HG03175 (cell line): ENCODE results near the gene BIVM.

ENCODE experiments used
- ATAC-seq: cut with Tn5 transposase; IDR thresholded peaks from one replicate; pipeline ENCODE4 v1.9.1; 2021; ENCODE audit warnings: mild to moderate bottlenecking, moderate library complexity; ENCODE audit not compliant: unreplicated experiment

The BIVM gene

DNA sequence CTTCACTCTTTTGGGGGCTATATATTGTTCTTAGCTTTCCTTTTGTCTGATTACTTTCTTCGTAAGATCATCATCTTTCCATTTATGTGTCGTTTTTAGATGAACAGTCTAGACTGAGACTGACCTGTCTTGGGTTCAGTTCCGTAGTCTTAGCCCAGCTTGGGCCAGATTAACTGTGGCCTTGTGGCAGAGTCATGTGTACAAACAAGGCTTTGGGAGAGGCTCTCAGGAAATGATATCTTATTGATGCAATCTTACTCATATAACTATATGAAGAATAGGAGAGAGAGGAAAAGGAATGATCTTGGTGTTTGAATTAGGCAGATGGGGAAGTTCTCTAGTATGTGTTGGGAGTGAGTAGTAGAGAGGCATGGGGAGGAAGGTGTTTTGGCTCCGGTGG, 40.1 kb downstream of the BIVM start:
- ATAC-seq: no peak

DNA sequence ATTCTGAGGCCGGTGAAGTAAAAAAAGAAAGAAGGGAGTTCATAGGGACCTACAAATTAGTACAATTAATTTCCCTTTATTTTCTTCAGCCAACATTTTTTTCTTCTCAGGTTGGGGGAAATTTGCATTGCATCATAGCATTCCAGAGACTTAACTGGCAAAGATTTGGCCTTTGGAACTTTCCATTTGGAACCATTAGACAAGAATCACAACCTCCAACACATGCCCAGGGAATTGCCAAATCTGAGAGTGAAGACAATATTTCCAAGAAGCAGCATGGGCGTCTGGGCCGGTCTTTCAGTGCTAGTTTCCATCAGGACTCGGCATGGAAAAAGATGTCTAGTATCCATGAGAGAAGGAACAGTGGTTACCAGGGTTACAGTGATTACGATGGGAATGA, 40.5 kb downstream of the BIVM start:
- ATAC-seq: no peak

DNA sequence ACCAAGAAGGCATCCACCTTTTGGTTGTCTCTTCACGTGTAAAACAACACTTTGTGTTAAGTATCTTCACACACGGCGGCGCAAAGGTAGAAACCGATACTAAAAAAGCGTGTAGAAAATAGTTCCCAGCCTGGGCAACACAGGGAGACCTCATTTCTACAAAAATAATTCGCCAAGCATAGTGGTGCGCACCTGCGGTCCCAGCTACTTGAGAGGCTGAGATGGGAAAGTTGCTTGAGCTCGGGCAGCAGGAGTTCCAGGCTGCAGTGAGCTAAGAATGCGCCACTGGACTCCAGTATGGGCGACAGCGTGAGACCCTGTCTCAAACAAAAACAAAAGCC, 46.3 kb downstream of the BIVM start:
- peak; percentile 25 for ATAC-seq

DNA sequence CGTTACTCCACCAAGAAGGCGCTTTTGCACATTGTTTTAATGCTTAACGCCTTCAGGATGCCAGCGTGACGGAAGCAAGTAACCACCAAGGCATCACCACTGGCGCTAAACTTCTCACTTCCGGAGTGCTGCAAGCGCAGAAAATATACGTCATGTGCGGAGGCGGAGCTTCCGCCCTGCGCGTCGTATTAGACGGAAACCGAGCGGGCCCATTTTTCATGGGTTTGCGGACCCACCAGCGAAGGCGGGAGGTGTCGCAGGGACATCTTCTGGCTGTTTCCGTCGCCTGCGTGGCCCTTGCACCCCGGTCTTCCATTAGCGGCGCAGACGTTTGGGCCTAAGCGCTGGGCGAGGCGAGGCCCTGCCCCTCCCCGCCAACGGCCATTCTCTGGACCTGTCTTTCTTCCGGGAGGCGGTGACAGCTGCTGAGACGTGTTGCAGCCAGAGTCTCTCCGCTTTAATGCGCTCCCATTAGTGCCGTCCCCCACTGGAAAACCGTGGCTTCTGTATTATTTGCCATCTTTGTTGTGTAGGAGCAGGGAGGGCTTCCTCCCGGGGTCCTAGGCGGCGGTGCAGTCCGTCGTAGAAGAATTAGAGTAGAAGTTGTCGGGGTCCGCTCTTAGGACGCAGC, 46.8 kb downstream of the BIVM start, which contains the start of gene ERCC5:
Gene ERCC5, plus strand, starts transcription at position 403 of the 631 bp plus-strand sequence. CDS start 235 bp downstream, outside the sequence.
- ATAC-seq: peak; percentile 82

DNA sequence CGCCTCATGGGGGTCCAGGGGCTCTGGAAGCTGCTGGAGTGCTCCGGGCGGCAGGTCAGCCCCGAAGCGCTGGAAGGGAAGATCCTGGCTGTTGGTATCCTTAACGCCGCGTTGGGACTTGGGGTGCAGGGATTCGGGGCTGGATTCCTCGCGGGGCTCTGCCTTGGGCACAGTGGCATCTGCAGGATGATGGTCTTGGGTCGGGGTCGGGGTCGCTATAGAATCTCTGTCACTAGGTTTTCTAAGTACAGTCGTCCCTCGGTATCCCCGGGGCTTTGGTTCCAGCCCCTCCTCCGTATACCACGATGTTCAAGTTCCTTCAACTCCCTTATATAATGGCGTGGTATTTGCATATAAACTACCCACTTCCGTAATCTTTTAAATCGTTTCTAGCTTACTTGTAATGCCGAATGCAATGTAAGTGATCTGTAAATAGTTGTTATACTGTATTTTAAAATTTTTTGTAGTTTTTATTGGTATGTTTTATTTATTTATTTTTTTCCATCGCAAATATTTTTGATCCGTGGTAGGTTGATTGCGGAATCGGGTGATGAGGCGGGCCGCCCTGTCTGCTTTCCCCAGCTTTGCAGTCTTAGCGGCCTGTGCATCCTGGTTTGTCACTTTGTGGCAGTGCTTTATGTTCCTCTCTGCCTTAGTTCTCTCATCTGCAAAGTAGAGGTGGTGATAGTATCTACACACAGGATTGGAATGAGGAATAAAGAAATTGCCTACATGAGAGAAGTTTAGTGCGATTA, 47.5 kb downstream of the BIVM start:
- peak; percentile 46 for ATAC-seq

DNA sequence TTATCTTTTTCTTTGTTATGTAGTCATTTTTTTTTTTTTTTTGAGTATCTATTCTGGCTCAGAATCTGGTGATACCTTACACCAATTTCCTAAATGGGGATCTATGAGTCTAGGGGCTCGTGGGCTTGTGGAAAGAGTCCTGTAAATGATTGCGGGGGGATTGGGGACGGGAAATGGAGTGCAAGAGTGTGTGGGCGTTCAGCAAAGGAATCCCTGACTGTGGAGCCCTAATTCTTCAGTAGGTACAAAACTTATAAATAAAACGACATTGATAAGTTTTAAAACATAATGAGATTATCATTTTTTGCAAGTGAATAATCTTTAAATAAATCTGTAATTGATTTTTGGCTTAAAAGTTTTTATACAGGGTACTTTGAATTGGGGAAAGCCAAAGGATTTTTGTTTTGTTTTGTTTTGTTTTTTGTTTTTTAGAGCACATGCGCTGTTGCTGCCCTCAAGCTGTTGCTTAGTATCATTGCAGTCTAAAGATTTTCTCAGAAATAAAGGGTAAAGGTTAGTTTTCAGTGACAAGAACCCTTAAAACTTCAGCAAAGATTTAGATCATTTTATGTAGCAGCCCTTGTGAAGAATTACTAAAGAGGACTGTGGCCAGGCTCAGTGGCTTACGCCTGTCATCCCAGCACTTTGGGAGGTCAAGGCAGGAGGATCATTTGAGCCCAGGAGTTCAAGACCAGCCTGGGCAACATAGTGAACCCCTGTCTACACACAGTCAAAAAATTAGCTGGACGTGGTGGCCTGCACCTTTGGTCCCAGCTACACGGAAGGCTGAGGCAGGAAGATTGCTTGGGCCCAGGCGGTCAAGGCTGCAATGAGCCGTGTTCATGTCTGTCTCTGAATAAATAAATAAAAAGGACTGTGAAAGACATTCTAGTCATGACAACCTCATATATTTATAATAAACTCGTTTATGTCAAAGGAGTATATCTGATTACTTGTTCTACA, 48.6 kb downstream of the BIVM start:
- peak; percentile 18 for ATAC-seq

DNA sequence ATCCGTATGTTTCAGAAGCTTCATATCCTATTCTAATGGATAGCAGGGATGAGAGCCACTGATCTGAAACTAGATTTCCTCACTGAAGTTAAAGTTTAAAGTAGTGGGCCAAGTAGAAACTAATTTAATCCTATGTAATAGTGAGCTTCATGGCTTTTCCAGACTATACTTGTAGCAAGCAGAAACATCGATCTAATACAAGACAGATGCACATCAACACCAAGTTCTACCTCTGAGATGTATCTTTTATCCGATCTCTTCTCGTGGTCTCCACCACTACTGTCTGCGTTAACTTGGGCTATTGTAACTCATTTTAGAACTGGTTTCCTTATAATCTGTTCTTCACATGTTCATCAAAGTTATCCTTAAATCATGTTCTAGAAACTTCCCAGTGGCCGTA, 50.0 kb downstream of the BIVM start:
- ATAC-seq: no peak

DNA sequence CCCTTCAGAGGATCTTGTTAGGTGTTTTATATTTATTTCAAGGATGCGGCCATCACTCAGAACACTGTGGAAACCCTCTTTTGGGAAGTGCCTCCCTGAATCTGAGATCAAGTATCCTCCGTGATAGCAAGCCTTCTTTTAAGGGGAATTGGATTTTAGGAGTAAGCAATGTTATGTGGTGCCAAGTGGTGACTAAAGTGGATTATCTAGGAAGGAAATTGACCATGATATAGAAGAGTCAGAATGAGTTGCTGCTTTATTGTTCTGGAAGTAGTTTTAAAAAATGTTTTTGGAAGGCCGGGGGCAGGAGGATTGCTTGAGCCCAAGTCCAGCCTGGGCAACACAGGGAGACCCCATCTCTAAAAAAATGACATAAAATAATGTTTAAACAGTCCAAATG, 53.6 kb downstream of the BIVM start:
- no peak for ATAC-seq

DNA sequence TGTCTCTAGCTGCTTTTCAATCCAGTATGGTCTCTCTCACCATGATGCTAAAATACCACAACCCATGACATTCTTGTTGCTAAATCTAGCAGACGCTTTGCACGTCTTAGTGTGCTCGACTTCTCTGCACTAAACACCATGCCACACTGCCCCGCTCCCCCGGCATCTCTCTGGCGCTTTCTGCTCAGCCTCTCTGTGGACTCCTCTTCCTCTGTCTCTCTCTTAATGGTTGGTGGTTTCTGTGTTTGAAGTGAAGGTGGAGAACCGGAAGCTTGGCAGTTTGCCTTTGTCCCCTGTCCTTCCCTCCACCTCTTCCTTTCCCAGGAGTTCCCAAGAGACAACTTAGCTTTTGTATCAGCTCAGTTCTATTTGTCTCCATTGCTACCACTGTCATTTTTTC, 55.8 kb downstream of the BIVM start:
- ATAC-seq: no peak

DNA sequence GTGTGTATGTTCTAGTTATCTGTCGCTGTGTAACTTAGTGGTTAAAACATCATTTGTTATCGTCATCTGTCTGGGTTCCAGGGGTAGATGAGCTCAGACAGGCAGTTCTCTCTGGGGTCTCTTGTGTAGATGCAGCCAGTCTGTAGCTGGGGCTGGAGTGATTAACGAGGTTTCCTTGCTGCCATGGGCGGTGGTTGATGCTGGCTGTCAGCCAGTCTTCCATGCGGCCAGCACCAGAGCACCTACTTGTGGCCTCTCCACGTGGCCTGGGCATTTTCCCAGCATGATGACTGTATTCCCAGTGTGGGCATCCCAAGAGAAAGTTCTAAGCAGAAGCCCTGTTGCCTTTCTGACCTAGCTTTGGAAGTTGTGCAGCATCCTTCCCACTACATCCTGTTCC, 57.6 kb downstream of the BIVM start:
- ATAC-seq: no peak

DNA sequence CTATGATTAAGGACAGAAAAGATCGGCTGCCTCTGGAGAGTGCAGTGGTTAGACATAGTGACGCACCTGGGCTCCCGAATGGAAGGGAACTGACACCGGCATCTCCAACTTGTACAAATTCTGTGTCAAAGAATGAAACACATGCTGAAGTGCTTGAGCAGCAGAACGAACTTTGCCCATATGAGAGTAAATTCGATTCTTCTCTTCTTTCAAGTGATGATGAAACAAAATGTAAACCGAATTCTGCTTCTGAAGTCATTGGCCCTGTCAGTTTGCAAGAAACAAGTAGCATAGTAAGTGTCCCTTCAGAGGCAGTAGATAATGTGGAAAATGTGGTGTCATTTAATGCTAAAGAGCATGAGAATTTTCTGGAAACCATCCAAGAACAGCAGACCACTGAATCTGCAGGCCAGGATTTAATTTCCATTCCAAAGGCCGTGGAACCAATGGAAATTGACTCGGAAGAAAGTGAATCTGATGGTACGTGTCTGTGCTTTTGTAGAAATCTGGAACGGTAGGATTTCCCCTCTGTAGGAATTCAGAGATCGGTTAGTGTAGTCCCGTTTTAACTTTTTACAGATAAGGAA, 63.8 kb downstream of the BIVM start:
- no peak for ATAC-seq

DNA sequence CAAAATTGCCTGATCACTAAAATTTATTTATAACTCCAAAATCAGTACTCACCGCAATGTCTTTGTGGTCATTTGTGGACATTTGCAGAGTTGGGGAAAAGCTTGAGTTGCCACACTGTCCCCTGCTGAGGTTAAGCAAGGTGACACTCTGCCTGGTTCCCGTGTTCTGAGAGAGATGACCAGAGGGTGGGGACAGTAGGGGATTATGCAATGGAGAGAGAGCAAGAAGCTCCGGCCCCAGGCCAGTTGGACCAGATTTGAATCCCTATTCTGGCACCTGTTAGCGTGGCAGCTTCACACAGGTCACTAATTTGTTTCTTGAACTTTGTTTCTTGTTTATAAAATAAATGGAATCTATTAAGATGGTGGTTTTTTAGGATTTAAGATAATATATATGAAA, 64.7 kb downstream of the BIVM start:
- no peak for ATAC-seq

DNA sequence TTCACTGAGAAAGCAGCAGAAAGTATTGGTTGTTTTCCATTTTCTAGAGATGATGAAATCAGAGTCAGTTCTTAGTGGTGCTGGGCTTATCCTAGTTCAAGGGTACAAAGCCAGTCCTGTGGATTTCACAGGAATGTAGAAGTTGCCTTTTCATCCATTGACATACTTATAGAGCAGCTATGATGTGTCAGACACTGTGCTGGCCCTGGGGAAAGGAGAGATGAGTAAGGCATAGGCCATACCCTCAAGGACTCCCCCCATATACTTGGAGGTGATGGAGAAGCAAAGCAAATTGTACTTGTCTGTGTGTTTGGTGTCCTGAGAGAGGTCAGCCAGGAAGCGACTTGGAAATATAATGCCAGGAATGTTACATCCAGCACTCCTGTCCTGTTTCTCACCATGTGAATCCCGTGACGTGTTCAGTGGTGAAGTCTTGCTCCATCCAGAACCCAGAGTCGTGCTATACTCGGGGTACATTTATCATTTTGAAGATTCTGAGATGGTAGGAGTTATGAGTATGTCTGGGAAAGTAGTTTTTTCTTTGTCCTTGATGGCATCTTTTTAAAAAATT, 69.5 kb downstream of the BIVM start:
- ATAC-seq: no peak

DNA sequence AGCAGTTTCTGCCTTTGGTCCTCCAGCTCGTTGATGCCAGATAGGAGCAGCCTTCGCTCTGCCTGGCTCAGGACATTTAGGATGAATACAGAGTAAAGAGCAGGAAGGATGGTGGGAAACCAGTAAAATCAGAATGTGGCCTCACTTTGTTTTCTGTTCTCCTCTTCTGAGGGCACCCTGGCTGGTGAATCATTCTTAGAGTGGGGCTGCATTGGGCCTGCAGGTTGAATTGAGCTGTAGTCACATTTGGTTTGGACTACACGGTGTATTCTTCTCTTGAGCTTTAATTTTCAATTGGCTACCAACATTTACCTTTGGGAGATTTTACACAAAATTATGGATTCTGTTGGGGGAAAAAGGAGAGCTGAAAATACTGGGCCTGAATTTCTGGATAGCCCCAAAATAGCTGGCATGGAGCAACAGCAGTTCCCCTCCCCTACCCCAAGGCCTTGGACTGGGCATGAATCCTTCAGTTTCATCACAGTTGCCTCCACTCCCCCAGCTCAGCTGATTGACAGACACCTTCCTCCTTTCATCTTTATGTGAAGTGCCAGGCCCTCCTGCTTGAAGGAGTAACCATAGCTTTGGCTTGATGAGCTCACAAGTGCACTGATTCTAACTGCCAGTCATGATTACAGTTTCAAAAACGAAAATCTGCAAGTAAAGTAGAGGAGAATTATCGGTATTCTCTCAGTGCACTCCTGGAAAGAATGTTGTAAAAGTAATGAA, 71.2 kb downstream of the BIVM start:
- ATAC-seq: peak; percentile 17

DNA sequence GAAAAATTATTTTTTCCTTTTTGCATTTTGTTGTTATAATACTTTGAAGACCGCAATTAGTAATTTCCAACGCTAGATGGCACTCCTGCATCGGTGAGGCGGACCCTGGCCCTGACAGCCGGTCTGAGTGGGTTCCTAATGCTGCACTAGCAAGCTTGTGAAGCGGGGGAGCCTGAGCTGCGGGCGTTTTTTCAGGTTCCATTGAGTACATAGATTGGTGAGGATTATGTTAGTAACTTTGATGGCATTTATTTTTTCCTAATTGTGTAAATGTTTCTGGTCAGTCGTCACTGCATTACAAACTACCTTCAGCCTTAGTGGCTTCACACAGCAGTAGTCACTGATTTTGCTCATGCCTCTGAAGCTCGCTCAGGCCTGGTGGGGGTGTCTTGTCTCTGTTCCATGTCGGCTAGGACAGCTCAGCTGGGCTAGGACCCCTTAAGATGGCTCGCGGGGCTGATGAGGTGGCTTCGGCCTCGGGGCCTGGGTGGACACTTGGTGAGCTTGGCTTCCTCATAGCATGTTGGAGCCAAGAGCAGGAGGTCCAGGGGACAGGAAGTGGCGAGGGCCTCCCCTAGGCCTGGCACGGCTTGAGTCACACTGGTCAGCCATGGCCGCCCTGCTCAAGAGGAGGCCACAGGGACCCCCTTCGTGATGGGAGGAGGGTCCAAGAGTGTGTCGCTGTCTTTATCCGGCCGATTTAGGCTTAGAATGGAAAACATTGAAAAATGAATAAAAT, 71.9 kb downstream of the BIVM start:
- ATAC-seq: peak; percentile 71

DNA sequence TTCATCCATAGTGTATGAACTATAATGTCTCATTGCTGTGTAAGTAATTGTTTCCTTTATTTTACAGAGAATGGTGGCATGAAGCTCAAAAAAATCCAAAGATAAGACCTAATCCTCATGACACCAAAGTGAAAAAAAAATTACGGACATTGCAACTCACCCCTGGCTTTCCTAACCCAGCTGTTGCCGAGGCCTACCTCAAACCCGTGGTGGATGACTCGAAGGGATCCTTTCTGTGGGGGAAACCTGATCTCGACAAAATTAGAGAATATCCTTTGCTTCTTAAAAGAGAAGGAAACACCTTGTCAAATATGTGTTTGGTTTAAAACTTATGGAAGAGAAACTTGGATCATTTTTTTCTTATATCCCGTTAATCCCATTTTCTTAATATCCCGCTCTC, 73.2 kb downstream of the BIVM start:
- no peak for ATAC-seq

DNA sequence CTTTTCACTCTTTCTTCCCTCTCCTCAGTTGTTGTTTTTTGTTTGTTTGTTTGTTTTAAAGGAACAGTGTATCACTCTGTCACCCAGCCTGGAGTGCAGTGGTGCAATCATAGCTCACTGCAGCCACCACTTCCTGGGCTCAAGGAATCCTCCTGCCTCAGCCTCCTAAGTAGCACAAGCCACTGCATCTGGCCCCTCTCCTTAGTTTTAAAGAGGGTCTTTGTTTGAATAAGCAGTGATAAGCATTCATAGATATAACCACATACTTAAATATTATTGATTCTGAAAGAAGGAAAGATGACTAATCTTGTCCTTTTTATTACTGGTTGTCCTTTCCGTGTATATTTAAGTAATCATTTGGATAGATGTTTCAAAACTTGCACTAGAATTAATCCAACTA, 73.6 kb downstream of the BIVM start:
- ATAC-seq: no peak

DNA sequence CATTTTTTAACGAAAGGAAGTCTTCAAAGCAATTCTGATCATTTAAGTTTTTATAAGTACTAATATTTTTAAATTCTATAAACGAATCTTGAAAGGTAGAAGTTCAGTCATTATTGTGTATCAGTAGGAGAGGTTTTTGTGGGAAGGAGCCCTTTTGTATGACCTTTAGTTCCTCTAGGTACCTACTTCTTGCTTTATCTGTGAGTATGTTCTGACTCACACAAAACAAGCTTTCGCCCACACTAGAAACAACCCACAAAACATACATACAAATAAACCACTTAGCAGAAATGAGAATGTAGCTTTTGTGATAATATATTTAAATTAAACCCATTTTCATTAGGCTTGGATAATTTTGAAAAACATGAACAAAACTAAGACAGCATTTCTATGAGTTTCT, 74.7 kb downstream of the BIVM start:
- ATAC-seq: no peak

DNA sequence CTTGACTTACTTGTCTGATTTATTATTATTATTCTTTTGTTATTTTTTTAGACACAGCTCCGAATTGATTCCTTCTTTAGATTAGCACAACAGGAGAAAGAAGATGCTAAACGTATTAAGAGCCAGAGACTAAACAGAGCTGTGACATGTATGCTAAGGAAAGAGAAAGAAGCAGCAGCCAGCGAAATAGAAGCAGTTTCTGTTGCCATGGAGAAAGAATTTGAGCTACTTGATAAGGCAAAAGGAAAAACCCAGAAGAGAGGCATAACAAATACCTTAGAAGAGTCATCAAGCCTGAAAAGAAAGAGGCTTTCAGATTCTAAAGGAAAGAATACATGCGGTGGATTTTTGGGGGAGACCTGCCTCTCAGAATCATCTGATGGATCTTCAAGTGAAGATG, 76.3 kb downstream of the BIVM start:
- no peak for ATAC-seq

DNA sequence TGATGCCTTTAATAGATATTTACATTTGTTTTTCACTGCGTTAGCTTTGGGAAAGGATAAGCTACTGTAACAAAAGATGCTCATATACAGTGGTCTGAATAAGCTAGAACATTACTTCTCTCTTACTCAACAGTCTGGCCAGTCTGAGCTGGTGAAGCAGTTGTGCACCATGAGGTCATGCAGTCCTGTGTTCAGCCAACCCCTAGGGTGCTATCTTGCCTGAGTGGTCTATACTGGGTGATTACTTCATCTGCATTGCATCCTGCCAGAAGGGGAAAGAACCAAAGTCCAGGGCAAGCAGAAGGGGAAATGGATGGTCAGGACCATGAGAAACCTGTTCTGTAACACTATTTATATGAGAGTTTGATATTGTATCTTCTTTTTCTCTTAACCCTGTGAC, 78.4 kb downstream of the BIVM start:
- ATAC-seq: no peak
